ENCODE data around the gene METTL16.

DNA sequence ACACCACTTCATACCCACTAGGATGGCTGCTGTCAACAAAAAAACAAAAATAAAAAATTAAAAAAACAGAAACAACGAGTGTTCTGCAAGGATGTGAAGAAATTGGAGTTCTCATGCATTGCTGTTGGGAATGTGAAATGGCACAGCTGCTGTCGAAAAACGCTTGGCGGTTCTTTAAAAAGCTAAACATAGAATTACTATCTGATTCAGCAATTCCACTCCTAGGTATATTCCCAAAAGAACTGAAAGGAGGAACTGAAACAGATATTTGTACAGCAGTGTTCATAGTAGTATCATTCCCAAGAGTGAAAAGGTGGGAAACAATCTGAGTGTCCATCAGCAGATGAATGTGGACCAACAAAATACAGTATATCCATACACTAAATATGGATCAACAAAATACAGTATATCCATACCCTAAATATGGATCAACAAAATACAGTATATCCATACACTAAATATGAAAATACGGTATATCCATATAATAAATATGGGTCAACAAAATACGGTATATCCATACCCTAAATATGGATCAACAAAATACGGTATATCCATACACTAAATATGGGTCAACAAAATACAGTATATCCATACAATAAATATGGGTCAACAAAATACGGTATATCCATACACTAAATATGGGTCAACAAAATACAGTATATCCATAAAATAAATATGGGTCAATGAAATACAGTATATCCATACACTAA lies 8.7 kb downstream of the METTL16 start:
- TF ChIP-seq, protein P1, sequence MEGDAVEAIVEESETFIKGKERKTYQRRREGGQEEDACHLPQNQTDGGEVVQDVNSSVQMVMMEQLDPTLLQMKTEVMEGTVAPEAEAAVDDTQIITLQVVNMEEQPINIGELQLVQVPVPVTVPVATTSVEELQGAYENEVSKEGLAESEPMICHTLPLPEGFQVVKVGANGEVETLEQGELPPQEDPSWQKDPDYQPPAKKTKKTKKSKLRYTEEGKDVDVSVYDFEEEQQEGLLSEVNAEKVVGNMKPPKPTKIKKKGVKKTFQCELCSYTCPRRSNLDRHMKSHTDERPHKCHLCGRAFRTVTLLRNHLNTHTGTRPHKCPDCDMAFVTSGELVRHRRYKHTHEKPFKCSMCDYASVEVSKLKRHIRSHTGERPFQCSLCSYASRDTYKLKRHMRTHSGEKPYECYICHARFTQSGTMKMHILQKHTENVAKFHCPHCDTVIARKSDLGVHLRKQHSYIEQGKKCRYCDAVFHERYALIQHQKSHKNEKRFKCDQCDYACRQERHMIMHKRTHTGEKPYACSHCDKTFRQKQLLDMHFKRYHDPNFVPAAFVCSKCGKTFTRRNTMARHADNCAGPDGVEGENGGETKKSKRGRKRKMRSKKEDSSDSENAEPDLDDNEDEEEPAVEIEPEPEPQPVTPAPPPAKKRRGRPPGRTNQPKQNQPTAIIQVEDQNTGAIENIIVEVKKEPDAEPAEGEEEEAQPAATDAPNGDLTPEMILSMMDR (conservative IDR thresholded peaks at IDR 0.05; ENCODE audit: low read depth in 2 of 2), result no peak
- TF ChIP-seq POLR2AphosphoS5 (IDR thresholded peaks at IDR 0.05; ENCODE audit: low read depth), result no peak
- no peak for TF ChIP-seq EZH2phosphoT487 (IDR thresholded peaks at IDR 0.05; ENCODE audit: unreplicated experiment)
- no peak for TF ChIP-seq ZNF331 (CRISPR knock-in tag; IDR thresholded peaks at IDR 0.05; ENCODE audit: low read depth)
- no peak for TF ChIP-seq STAT1 (IDR thresholded peaks at IDR 0.05; ENCODE audit: unreplicated experiment)
- no peak for TF ChIP-seq NANOG (IDR thresholded peaks at IDR 0.05; ENCODE audit: borderline replicate concordance)
- TF ChIP-seq, protein P2, sequence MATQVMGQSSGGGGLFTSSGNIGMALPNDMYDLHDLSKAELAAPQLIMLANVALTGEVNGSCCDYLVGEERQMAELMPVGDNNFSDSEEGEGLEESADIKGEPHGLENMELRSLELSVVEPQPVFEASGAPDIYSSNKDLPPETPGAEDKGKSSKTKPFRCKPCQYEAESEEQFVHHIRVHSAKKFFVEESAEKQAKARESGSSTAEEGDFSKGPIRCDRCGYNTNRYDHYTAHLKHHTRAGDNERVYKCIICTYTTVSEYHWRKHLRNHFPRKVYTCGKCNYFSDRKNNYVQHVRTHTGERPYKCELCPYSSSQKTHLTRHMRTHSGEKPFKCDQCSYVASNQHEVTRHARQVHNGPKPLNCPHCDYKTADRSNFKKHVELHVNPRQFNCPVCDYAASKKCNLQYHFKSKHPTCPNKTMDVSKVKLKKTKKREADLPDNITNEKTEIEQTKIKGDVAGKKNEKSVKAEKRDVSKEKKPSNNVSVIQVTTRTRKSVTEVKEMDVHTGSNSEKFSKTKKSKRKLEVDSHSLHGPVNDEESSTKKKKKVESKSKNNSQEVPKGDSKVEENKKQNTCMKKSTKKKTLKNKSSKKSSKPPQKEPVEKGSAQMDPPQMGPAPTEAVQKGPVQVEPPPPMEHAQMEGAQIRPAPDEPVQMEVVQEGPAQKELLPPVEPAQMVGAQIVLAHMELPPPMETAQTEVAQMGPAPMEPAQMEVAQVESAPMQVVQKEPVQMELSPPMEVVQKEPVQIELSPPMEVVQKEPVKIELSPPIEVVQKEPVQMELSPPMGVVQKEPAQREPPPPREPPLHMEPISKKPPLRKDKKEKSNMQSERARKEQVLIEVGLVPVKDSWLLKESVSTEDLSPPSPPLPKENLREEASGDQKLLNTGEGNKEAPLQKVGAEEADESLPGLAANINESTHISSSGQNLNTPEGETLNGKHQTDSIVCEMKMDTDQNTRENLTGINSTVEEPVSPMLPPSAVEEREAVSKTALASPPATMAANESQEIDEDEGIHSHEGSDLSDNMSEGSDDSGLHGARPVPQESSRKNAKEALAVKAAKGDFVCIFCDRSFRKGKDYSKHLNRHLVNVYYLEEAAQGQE (IDR thresholded peaks at IDR 0.05; ENCODE audit: unreplicated experiment), result no peak
- TF ChIP-seq EZH2 (IDR thresholded peaks at IDR 0.05; ENCODE audit: low read depth, unreplicated experiment), result no peak
- TF ChIP-seq CREB1 (CRISPR knock-in tag; IDR thresholded peaks at IDR 0.05; ENCODE audit: low read depth), result no peak

Data from GM23338 (cell line).